Left lung (tissue), 10 donors: ENCODE measurements around the gene CHGA. TPM values are rescaled to one million over a fixed set of nuclear protein-coding genes. Genes with fewer than 3 reads are reported as not detected.

Experiments
- ATAC-seq: fragments of 200-7000 bp; cut with Tn5 transposase; one replicate; pipeline ENCODE4 v1.9.1; 2020; ENCODE audit warnings: moderate library complexity
- DNase-seq, 4 donors: peaks; one replicate each; pipeline ENCODE4 v3.0.0-alpha.2; 2013 to 2020
- H3K27ac ChIP-seq, 2 donors: fragments of 200-600 bp; sonication (generic) in 1 of 2; one replicate each; pipeline versions ENCODE4 v1.5.0 to v1.8.0; 2020 to 2021
- H3K27me3 ChIP-seq, 2 donors: fragments of 200-600 bp; sonication (generic) in 1 of 2; one replicate each; pipeline versions ENCODE4 v1.5.0 to v1.8.0; 2020 to 2021
- H3K36me3 ChIP-seq, 2 donors: fragments of 200-600 bp; sonication (generic) in 1 of 2; one replicate each; pipeline versions ENCODE4 v1.5.0 to v1.8.0; 2020 to 2021
- H3K4me1 ChIP-seq, 2 donors: fragments of 200-600 bp; one replicate each; pipeline ENCODE4 v1.8.0; 2021
- H3K4me3 ChIP-seq, 2 donors: fragments of 200-600 bp; sonication (generic) in 1 of 2; one replicate each; pipeline versions ENCODE4 v1.5.0 to v1.8.0; 2020 to 2021; ENCODE audit warnings: mild to moderate bottlenecking in 1 of 2
- H3K9me3 ChIP-seq, 2 donors: fragments of 200-600 bp; sonication (generic) in 1 of 2; one replicate each; pipeline versions ENCODE4 v1.5.0 to v1.8.0; 2020 to 2021
- CTCF ChIP-seq, 2 donors: fragments of 200-600 bp; sonication (generic) in 1 of 2; IDR thresholded peaks; one replicate each; pipeline versions ENCODE4 v1.5.0 to v1.8.0; 2021; ENCODE audit warnings: antibody characterized with exemption in 2 of 2
- intact Hi-C, 2 donors: fragments of 100-400 bp; cut with DNase I; formaldehyde crosslinking; loops; one replicate each; pipeline versions ENCODE4 v1.11.2 to v1.14.2; 2022
- polyA plus RNA-seq, 6 donors: library from polyadenylated mRNA; unstranded; fragments of 120-200 nt; gene quantifications; one replicate each; pipeline ENCODE4 v1.2.1, GENCODE V29; 2013; ENCODE audit not compliant: insufficient read length in 6 of 6
- total RNA-seq, 2 donors: library from RNA; stranded (reverse); fragmentation: NEBNext Ultra II Directional; extraction: Animal tissue kit (Norgen Biotek cat#: 25700); gene quantifications; one replicate each; pipeline ENCODE4 v1.2.1, GENCODE V29; 2021
- donor health status: DM: no; HTN: yes; CAD: no.
- donor health status: DM: no; HTN: no; CAD: no.

CHGA gene
- total and polyA plus RNA-seq, 8 donors, result 0.12 to 4.5 (median 3.1) TPM; not detected in 1

GRCh38 chr14:92926931-92927330 is 4.0 kb downstream of the CHGA start:
- intact Hi-C loops, result no loop called here
- TF ChIP-seq CTCF (IDR thresholded peaks at IDR 0.05), result no peak

GRCh38 chr14:92927349-92928257 is 4.7 kb downstream of the CHGA start:
- Histone ChIP-seq H3K4me1 (peaks cover 0 to 7% of the 10 kb centered on the region in 2 donors), H3K27ac (no peak overlapping the region), H3K9me3 (no peaks in the 10 kb centered on the region), H3K27me3 (peaks cover 9 to 34% of the 10 kb centered on the region in 2 donors), H3K36me3 (no peaks in the 10 kb centered on the region), H3K4me3 (no peak overlapping the region)
- peak in 1 of 4 donors; percentile 56 for DNase-seq
- no peak for ATAC-seq
- intact Hi-C loops, result no loop called here
- no peak for TF ChIP-seq CTCF (IDR thresholded peaks at IDR 0.05)

More at GRCh38 chr14:92926931-92927330, 4.0 kb downstream of the CHGA start:
- ATAC-seq, result no peak
- Histone ChIP-seq H3K4me1 (peaks cover 0 to 7% of the 10 kb centered on the region in 2 donors), H3K9me3 (no peaks in the 10 kb centered on the region), H3K27me3 (peaks cover 9 to 41% of the 10 kb centered on the region in 2 donors), H3K27ac (no peak overlapping the region), H3K4me3 (no peak overlapping the region), H3K36me3 (no peaks in the 10 kb centered on the region)
- peak in 1 of 4 donors; percentile 1 for DNase-seq

DNA sequence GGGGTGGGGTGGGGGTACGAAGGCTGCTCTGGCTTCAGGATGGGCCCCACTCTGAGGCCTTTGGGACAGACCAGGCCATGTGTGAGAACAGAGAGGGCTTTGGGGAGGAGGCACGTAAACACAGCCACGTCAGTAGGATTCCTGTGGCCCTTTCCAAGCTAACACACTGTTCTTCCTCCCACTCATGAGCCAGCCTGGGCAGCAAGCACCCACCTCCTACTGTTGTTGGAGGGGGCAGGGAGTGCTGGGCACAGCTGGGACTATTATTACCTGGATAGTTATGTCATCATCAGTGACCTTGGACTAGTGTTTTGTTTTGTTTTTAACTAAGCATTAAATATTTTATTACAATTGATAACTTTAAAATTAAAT is 5.3 kb downstream of the CHGA start:
- intact Hi-C loops, result no loop called here
- H3K36me3 ChIP-seq, result no peaks in the 10 kb centered on the region

DNA sequence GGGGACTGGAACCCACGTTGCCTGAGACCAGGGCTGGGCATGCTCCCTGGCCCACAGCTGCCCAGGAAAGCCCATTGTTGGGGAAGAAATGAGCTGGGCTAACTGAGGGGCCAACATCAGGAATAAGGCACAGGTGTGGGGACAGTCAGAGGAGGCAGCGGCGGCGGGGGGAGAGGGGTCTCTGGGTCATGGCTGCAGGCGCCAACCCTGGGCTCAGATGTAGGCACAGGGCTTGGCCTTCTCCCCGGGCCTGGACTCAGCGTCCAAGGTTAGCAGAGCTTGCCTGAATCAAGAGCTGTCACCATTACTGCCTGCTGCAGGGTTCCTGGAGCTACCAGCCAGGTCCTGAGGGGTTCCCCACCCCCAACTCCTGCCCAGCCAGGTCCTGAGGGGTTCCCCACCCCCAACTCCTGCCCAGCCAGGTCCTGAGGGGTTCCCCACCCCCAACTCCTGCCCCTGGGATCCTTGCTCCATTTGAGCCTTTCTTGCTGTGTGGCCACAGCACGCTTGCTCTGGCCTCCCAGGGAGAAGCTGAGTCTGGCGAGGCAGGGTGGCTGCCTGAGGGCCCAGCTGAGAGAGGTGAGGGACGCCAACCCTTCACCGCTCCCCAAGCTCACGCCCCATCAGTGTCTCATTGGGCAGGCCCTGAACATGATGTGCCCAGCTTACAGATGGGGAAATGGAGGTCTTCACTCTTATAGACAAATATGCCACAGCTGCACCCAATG is 6.2 kb downstream of the CHGA start:
- Histone ChIP-seq H3K9me3 (no peaks in the 10 kb centered on the region), H3K4me3 (no peak overlapping the region), H3K4me1 (no peaks in the 10 kb centered on the region), H3K27me3 (peaks cover 0 to 19% of the 10 kb centered on the region in 2 donors), H3K27ac (no peak overlapping the region), H3K36me3 (no peaks in the 10 kb centered on the region)
- ATAC-seq, result no peak
- intact Hi-C loops, result no loop called here
- no peak for TF ChIP-seq CTCF (IDR thresholded peaks at IDR 0.05)
- DNase-seq, result peak in 1 of 4 donors; percentile 67

More for the DNA sequence above, 5.3 kb downstream of the CHGA start:
- no peak overlapping the region for H3K27ac ChIP-seq
- H3K27me3 ChIP-seq, result peaks cover 4 to 28% of the 10 kb centered on the region in 2 donors
- H3K9me3 ChIP-seq, result no peaks in the 10 kb centered on the region
- no peak for ATAC-seq
- DNase-seq, result no peak
- H3K4me1 ChIP-seq, result peaks cover 0 to 3% of the 10 kb centered on the region in 2 donors
- H3K4me3 ChIP-seq, result no peak overlapping the region
- no peak for TF ChIP-seq CTCF (IDR thresholded peaks at IDR 0.05)
